Raji (cell line): ENCODE measurements around the gene NDUFS1.

Experiments
- POLR2A ChIP-seq: IDR thresholded peaks from 2 replicates; pipeline ENCODE4 v1.6.1; 2011; ENCODE audit warnings: low read depth, low read length, control low read depth; ENCODE audit not compliant: insufficient read depth

NDUFS1 gene

DNA sequence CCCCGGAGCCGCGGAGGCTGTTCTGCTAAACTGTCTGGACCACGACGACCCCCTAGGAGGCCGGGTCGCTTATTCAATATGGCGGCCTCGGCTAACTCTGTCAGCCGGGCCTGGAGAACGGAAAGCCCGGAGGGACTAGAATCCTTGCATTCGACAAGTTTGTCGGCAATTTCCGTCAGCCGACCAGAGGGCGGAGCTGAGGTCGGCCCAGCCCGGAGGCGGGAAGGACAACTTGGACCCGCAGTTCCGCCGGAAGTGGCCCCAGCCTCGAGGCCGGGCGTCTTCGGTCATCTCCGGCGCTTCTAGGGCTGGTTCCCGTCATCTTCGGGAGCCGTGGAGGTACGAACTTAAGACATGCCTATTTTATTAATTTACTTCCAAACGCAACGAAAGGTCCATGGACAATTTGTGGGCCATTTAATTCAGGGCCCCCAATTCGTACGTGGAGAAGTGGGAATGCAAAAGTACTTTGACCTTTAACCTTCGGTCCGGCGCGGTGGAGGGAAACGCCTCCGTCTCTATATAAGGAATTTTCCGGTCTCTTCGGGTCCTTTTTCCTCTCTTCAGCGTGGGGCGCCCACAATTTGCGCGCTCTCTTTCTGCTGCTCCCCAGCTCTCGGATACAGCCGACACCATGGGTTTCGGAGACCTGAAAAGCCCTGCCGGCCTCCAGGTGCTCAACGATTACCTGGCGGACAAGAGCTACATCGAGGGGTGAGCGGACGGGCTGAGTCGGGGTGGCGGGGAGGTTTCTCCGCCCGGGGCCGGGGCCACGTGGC lies at the start of gene NDUFS1, which contains the start of gene EEF1B2:
Gene NDUFS1, minus strand, starts transcription at position 99 of the 779 bp plus-strand sequence. CDS start 5,766 bp downstream, outside the sequence.
Gene EEF1B2, plus strand, starts transcription at position 550 of the 779 bp plus-strand sequence. Its CDS starts 85 bp downstream, at position 635.
- peak; percentile 71 for TF ChIP-seq POLR2A

- no peak for TF ChIP-seq POLR2A
Measured at GRCh38 chr2:206208900-206209299, 49.7 kb upstream of the NDUFS1 start.

GRCh38 chr2:206204710-206205109 lies 45.5 kb upstream of the NDUFS1 start:
- TF ChIP-seq POLR2A, result no peak

GRCh38 chr2:206203331-206203730 lies 44.1 kb upstream of the NDUFS1 start:
- TF ChIP-seq POLR2A, result no peak

DNA sequence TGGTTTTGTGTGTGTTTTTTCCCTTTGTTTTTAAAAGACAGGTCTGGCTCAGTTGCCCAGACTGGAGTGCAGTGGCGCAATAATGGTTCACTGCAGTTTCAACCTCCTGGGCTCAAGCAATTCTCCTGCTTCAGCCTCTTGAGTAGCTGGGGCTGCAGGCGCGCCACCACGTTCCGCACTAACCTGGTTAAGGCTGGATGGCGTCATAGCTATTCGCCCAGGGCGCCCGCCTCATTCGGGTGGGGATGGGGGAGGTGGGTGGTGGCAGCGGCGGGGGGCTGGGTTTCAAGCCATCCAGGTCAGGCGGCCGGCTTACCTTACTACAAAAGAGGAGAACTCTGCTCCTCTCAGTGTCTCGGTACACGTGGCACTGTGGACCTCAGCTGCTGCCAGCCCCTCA lies 43.2 kb upstream of the NDUFS1 start:
- TF ChIP-seq POLR2A, result no peak

DNA sequence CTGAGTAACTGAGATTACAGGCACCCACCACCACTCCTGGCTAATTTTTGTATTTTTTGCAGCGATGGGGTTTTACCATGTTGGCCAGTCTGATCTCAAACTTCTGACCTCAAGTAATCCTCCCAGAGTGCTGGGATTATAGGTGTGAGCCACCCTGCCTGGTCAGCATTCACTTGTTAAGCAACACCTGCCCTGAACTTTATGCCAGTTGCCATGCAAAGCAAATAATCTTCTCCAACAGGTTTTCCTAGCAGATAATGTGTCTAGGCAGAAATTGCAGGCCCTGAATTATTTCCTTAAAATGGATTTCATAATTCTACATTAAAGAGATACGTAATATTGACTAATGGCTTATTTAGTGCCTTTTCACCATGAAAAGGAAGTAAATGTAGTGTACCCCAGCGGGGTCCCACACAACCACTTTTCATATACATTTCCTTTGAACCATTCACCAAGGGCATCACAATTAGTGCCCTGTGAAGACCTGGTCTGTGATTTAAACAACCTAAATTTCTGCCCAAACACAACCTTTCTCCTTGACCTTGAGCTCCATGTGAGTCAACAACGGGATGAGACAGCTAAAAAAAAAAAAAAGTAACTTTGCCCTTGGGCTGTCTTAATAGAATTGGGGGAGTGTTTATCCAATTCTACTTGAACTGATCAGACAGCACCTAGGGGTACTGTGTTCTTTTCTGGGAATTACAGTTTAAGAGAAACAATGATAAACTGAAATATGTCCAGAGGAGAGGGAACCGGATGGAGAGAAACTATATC lies 42.0 kb upstream of the NDUFS1 start:
- no peak for TF ChIP-seq POLR2A

DNA sequence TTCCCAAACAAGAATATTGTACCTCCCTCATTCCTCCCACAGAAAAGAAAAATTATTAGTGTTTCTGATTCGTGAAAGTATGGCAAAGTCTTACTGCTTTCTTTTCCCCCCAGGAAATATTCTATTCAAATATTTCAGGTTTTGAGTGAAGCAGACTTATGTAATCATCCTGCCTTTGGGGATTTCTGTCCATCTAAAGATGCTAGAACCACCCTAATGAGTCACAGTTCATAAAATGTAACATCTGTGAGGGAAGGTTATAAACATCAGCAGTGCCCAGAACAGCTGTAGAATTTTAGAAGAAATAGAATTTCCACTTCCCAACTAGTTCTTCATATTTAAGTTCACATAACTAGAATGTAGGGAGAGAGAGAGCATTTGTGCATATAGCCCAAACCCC lies 39.4 kb upstream of the NDUFS1 start:
- TF ChIP-seq POLR2A, result no peak

GRCh38 chr2:206193671-206194357 lies 34.6 kb upstream of the NDUFS1 start:
- no peak for TF ChIP-seq POLR2A

DNA sequence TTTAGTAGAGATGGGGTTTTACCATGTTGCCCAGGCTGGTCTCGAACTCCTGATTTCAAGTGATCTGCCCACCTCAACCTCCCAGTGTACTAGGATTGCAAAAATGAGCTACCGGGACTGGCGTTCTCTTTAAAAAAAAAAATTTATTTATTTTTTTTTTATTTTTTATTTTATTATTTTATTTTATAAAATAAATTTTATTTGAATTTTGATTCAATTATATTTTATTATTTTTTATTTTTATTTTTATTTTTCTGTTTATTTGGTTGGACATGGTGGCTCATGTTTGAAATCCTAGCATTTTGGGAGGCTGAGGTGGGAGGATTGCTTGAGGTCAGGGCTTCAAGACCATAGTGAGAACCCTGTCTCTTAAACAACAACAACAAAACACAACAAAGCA lies 32.9 kb upstream of the NDUFS1 start:
- no peak for TF ChIP-seq POLR2A

DNA sequence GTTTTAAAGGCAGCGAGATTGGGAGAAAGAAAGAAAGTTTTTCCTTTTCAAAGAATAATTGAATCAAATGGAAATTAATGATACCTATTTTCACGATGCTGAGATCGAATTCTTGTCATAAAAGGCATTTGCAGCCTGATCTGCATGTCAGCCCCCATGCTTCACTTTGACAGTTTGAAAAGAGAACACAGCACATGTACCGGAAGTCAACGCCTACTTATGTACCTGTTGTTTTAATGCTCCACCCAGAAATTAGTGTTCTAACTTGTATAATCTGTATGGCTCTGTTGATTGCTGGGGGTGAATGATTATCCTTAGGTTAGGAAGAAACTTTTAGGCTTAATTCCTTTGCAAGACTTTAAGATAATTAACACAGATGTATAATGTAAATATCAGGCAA lies 31.4 kb upstream of the NDUFS1 start:
- no peak for TF ChIP-seq POLR2A

DNA sequence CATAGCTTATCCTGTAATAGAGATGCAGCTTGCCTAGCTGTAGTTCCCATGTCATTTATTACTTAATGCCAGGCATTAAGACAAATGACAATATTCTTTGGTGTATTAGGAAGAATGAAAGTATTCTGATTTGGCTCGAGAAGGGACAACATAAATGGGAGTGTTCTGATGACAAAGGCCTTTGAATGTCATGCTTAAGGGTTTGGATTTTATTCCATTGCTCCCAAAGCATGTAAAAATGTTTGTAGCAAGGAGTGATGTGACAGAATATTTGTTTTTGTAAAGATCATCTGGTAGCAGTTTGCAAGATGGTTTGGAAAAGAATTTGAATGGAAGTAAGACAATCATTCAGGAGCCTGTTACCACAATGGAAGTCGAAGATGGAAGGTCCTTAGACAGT lies 30.9 kb upstream of the NDUFS1 start:
- no peak for TF ChIP-seq POLR2A

DNA sequence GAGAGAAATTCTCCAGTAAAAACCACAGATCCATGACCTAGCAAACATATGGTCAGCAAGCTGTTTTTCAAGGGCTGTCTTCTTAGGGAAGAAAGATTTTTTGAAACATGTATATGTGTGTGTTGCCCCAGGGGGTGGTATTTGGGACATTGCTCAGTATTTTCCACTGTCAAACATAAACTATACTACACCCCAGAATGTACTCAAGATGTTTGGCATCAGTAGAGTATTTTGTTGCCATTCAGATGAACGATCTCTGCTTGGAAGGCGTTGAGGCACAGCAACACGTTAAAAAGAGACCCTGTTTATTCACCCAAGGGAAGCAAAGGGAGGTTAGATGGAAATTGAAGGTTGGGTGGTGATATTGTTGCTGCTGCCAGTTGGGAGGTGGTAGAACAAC lies 30.4 kb upstream of the NDUFS1 start:
- no peak for TF ChIP-seq POLR2A

GRCh38 chr2:206176901-206177300 lies 17.7 kb upstream of the NDUFS1 start:
- TF ChIP-seq POLR2A, result no peak

- TF ChIP-seq POLR2A, result no peak
Measured at GRCh38 chr2:206176121-206176520, 16.9 kb upstream of the NDUFS1 start.

DNA sequence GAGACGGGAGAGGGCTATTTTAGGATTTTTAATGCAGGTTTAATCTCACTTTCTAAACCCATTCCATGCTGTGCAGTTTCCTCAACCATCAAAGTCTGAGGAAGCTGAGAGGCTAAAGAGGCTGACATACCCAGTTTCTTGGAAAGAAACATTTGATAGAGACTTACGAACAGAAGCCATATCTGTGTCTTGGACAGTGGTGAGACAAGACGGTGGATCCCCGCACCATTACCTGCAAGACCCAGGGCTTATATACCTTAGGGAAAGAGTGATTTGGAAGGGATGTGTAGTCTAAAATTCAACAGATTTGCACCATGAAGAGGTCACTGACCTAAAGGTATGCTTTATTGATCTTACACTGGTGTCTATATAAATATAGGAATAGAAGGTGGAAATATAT lies 13.9 kb upstream of the NDUFS1 start:
- TF ChIP-seq POLR2A, result no peak
